Stimulated activated CD4-positive, alpha-beta T cell treated with anti-CD3 and anti-CD28 coated beads, Interleukin-15, amount 100 ng/mL, for 1 hour (primary cell): ENCODE data around the gene GALNT10.

Experiments used
- DNase-seq, 2 donors: peaks; one replicate each; pipeline ENCODE4 v3.0.0-alpha.2; 2020; ENCODE audit warnings: low read depth in 1 of 2, low spot score in 1 of 2

GALNT10 gene

DNA sequence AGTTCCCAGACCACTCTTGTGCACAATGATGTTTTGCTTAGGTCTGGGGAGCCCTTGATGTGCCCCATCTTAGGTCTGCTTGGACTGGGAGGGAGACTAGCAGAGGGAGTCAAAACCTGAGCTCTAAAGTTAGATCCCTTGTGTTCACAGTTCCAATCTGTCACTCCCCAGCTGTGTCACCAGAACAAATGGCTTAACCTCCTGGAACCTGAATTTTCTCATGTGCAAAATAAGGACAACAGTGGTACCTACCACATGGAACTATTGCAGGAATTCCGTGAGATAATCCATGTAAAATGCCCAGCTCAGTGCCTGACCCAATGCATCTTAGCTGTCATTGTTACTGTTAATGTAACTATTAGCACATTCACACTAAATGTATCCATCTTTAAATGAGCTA lies 45.5 kb downstream of the GALNT10 start:
- no peak for DNase-seq

- DNase-seq, result no peak
Measured at GRCh38 chr5:154236536-154237375, 46.2 kb downstream of the GALNT10 start.

GRCh38 chr5:154237376-154237743 lies 46.8 kb downstream of the GALNT10 start:
- DNase-seq, result no peak

DNA sequence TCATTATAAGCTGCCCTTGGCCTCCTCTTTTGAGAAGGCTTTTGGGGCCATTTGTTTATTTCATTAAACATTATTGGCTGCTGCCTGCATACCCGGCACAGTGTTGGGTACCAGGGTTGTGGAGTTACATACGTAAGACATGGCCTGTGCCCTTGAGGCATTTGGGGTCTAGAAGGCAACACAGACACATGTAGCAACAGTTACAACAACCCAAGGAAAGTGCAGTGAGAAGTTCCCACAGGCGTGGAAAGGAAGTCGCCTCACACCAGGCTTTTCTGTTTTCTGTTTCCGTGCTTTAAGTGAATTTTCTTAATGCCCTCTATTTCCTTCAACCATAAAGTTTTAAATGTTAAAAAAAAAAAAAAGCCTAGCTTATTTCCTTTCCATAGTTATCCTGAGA lies 47.4 kb downstream of the GALNT10 start:
- no peak for DNase-seq

DNA sequence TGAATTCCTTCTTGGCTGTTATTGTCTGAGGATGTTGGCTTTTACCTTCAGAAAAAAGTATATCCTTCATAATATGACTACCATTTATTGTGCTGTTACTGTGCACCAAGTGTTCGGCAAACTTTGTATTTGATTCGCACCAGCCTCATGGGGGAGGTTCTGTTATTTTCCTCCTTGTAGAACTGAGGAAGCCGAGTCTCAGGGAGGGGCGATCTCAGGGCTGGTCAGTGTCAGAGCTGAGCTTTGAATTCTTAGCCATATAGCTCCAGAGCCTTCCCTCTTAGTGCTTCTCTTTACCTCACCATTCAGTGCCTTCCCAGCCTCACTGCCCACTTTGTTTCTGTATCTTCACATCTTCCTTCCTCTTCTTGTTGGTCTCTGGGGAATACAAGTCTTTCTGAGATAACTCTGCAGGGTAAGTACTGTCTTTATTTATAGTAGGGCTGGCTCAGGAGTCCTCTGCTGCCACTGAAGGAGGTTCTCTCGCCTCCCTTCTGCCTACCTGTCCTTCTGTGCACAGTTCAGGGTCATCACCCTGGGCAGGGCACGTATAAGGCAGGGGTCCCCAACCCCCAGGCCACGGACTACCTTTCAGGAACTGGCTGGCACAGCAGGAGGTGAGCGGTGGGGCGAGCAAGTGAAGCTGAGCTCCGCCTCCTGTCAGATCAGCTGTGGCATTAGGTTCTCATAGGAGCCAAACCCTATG lies 48.4 kb downstream of the GALNT10 start:
- no peak for DNase-seq

DNA sequence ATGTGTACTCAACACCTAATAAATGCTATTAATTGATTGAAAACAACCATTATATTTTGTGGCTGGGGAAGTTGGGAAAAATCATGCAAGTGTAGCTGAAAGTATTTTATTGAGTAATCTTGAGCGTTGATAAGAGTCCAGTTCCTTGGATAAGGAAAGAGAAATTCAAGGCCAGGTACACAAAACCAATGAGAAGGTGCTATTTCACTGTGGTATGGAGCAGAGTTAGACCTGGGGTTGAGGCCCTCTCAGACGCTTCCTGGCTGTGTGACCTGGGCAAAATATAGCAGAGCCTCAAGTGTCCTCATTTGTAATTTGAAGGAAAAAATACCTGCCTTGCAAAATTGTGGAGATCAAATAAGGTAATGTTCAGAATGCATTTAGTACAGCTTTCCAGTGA lies 50.1 kb downstream of the GALNT10 start:
- no peak for DNase-seq

DNA sequence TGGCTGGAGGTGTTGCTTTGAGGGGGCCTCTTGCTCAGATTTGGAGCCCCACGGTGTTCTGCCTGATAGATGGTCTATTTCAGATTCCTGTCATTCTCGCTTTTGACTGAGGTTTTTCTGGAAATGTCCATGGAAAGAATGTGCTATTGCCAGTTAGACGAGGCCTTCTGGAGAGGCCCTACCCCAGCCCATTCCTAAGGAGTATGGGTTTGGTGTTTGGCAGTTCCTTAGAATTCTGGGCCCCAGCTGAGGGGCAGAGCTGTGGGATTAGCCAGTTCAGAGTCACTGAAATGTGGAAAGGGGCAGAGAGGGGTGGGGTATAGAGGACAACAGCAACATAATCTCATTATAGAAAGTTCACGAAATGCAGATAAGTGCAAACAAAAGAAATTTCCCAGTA lies 50.5 kb downstream of the GALNT10 start:
- DNase-seq, result no peak

DNA sequence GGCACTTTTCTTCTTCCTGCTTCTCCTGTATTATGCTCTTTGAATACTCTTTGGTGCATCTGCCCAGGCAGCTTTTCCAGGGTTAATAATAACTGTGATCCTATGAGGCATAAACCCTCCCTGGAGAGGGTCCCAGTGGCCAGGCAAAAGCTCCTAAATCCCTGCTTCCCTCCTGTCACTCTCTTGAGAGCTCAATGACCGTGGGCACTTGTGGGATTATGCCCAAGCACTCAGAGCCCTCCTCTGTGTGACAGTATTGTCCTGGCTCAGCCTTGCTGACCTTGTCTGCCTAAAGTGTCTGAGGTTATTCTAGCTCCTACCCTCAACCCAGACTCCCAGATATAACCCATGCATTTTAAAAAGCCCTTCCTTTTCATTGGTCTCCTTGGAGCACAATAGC lies 51.9 kb downstream of the GALNT10 start:
- DNase-seq, result no peak

GRCh38 chr5:154242964-154243376 lies 52.4 kb downstream of the GALNT10 start:
- no peak for DNase-seq

DNA sequence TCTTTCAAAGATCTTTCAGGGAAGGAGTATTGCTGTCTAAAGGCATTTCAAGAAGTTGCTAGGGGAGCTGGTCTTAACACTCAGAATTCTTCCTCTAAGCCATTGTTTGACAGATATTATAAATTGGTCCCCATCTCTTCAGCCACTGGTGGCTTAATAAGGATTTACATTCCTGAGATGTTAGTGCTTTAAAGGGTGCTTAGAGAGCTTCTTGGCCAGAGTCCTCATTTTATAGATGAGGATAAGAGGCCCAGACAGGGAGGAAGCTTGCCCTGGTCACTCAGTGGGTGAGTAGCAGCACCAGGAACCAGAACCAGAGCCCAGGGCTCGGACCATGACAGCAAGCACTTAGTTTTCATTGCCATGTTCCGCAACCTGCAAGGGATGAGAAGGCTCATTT lies 53.2 kb downstream of the GALNT10 start:
- DNase-seq, result no peak

- DNase-seq, result no peak
Measured at GRCh38 chr5:154244476-154244875, 53.9 kb downstream of the GALNT10 start.

DNA sequence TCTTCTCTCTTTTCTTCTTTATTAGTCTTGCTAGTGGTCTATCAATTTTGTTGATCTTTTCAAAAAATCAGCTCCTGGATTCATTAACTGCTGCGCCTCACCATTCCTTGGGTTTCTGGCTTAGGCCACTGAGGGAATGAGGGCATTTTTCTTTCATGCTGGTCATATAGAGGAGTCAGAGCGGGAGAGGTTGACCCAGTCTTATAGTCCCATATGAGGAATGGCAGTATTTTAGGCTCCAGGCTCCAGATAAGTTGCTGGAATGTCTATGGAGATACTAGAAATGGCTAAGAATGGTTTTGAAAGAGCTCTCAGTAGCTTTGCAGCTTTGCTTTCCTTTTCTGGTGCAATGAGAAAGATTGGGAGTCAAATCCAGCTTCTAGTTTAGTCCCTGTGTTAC lies 58.2 kb downstream of the GALNT10 start:
- DNase-seq, result no peak

- no peak for DNase-seq
Measured at GRCh38 chr5:154249826-154250225, 59.3 kb downstream of the GALNT10 start.

GRCh38 chr5:154251529-154251928 lies 61.0 kb downstream of the GALNT10 start:
- DNase-seq, result no peak

- DNase-seq, result no peak
Measured at GRCh38 chr5:154253807-154254206, 63.3 kb downstream of the GALNT10 start.

DNA sequence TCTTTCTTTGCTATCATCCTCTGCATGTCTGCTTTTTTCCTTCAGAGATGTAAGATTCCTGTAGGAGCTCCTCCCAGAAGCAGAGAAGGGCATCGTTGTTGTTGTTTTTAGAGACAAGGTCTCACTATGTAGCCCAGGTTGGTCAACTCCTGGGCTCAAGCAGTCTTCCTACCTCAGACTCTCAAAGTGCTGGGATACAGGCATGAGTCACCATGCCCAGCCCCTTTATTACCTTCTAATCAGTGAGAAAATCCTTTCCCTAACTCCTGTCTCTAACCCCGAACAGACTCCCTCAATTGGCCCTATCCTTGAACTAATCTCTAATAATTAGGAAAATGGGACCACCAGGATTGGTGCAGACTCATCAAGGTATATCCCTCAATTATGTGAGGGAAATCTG lies 64.4 kb downstream of the GALNT10 start:
- DNase-seq, result no peak

- no peak for DNase-seq
Measured at GRCh38 chr5:154257046-154257445, 66.5 kb downstream of the GALNT10 start.

DNA sequence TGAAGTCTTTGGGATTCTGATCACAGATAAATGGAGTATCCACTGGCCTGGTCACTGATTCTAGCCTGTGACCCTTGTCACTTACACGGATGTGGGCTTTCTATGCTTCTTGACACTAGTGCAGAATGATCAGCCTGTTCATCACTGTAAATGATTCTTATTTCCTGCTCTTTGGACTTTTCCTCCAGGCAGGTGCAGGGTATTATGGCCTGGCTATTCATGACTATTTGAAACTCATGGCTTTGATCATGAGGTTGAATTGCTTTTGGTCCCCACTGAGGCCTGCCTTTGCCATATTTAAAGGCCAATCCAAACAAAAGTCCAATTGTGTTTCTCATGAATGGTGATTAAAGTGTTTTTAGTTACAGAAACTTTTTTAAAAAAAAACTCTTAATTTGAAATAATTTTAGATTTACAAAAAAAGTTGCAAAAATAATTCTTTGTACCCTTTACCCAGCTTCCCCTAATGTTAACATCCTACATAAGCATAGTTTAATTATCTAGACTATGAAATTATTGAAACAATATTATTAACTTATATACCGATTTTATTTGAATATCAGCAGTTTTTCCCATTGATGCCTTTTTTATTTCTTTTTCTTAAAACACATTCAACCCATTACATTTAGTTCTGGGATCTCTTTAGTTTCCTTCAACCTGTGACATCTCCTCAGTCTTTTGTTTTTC lies 68.1 kb downstream of the GALNT10 start:
- no peak for DNase-seq

GRCh38 chr5:154260224-154260927 lies 69.8 kb downstream of the GALNT10 start:
- no peak for DNase-seq

- DNase-seq, result no peak
Measured at GRCh38 chr5:154262342-154262741, 71.8 kb downstream of the GALNT10 start.

DNA sequence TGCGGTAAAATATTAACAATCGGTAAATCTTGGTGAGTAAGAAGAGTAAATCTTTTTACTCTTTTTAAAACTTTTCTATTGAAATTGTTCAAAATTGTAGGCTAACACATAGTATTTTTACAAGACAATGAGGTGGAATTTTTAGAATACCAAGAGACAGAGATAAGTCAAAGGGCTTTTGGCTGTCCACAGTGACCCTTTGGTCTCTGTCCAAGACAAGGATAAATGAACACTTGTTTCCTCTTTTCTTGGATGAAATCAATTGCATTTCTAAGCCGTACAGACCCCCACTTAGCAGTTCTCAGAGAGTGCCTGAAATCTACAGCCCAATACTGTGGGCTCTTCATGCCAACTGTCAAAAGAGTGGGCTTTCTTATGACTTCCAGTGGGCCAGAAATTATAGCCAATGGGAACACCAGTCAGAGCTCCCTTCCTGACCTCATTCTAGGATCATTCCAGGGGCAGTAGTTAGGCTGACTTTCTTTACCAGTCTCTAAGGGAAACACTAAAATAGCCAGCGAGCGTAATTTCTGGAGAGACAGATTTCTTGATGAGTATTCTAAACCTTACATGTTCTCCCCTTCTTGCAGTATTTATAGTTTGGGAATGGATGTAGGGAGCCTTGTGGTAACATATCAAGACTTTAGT lies 74.1 kb downstream of the GALNT10 start:
- no peak for DNase-seq
